Thyroid gland (tissue), 4 donors: ENCODE data around the gene RIMBP2. TPM values are rescaled to one million over a fixed set of nuclear protein-coding genes. Genes with fewer than 3 reads are reported as not detected.

ENCODE experiments used
- DNase-seq, 2 donors: peaks; one replicate each; pipeline ENCODE4 v3.0.0-alpha.2; 2019
- H3K27ac ChIP-seq, 3 donors: fragments of 200-600 bp; sonication (generic); 1 replicate in 2 of 3; 2 replicates in 1 of 3; pipeline ENCODE4 v1.5.1; 2016 to 2019; ENCODE audit warnings: mild to moderate bottlenecking in 1 of 3, moderate library complexity in 1 of 3
- H3K27me3 ChIP-seq: fragments of 200-600 bp; sonication (generic); one replicate; pipeline ENCODE4 v1.5.1; 2019
- H3K36me3 ChIP-seq, 2 donors: fragments of 200-600 bp; sonication (generic); one replicate each; pipeline ENCODE4 v1.5.1; 2016 to 2019
- H3K4me1 ChIP-seq, 2 donors: fragments of 200-600 bp; sonication (generic); one replicate each; pipeline ENCODE4 v1.5.1; 2017 to 2019
- H3K4me3 ChIP-seq, 3 donors: fragments of 200-600 bp; sonication (generic); replicated peaks in 1 of 3; 1 replicate in 2 of 3; 2 replicates in 1 of 3; pipeline ENCODE4 v1.5.1; 2016; ENCODE audit warnings: mild to moderate bottlenecking in 1 of 3
- H3K9me3 ChIP-seq: fragments of 200-600 bp; sonication (generic); one replicate; pipeline ENCODE4 v1.5.1; 2017
- CTCF ChIP-seq, 6 experiments: fragments of 200-600 bp in 3 of 6; fragments of 450-650 bp in 3 of 6; sonication (generic) in 3 of 6; IDR thresholded peaks; one replicate each; pipeline ENCODE4 v1.5.1; 2016 to 2019; ENCODE audit warnings: antibody characterized with exemption in 6 of 6, mild to moderate bottlenecking in 2 of 6, inconsistent platforms in 1 of 6, moderate library complexity in 1 of 6
- POLR2A ChIP-seq, 2 donors: fragments of 450-650 bp; IDR thresholded peaks; one replicate each; pipeline ENCODE4 v1.6.1; 2017; ENCODE audit warnings: antibody characterized with exemption in 2 of 2, mild to moderate bottlenecking in 2 of 2, moderate library complexity in 1 of 2
- WGBS, 2 donors: methylation state at CpG; one replicate each; pipeline ENCODE4 v1.1.5; 2017; 5-methylcytosine and 5-hydroxymethylcytosine counted together
- intact Hi-C: fragments of 100-400 bp; cut with DNase I; formaldehyde crosslinking; loops from one replicate; pipeline ENCODE4 v1.15.1; 2023
- total RNA-seq, 4 donors: library from RNA; depleted of rRNA; stranded (reverse); fragments of >200 nt; gene quantifications; one replicate each; pipeline ENCODE4 v1.2.3, GENCODE V29; 2016

The RIMBP2 gene
- total RNA-seq, 4 donors from 2014 or later: 0.11 to 2.2 (median 0.63) TPM

DNA sequence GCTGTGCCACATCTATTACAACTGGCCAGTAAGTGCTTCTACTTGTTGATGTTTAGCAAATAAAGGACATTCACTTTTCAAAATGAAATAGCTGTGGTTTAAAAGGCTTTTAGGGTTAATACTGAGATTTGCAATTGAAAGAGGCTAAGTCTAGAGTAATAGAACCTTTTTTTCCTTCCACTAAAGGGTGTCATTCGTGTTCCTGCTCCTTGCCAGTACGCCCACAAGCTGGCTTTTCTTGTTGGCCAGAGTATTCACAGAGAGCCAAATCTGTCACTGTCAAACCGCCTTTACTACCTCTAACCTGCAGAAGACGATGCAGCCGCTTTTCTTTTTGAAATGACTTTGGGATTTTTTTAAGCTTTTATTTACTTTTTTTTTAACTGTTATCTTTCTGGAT is 344.8 kb downstream of the RIMBP2 start:
- Histone ChIP-seq H3K4me3 (no peak overlapping the region), H3K9me3 (no peaks in the 10 kb centered on the region), H3K4me1 (peaks cover 13 to 32% of the 10 kb centered on the region in 2 donors), H3K27ac (no peak overlapping the region), H3K36me3 (no peaks in the 10 kb centered on the region), H3K27me3 (no peaks in the 10 kb centered on the region)
- DNase-seq: peak in 1 of 2 donors; percentile 29
- TF ChIP-seq POLR2A (IDR thresholded peaks at IDR 0.05) (no peak), CTCF (IDR thresholded peaks at IDR 0.05) (no peak)
- WGBS, 2 donors: 16 to 43% methylated on average over 5 of the region's 5 CpGs
- intact Hi-C loops: no loop called here

DNA sequence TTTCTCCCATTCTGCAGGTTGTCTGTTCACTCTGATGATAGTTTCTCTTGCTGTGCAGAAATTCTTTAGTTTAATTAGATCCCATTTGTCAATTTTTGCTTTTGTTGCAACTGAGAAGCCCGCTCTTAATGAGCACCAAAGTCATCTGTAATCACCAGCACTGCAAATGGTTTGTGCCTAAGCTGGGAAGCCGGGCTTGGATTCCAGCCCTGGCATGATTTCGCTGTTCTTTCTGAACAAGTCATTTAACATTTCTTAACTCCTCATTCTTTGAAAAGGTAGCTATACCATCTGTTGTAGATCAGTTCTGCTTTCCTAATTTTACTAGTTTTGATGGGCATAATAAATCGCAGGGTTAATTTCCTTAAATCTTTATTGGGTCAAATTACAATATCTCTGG is 346.3 kb downstream of the RIMBP2 start:
- no peak overlapping the region for H3K4me3 ChIP-seq
- intact Hi-C loops: no loop called here
- H3K36me3 ChIP-seq: no peaks in the 10 kb centered on the region
- WGBS, 2 donors: 79 to 90% methylated on average over 4 of the region's 4 CpGs
- no peak for DNase-seq
- TF ChIP-seq CTCF (IDR thresholded peaks at IDR 0.05) (no peak), POLR2A (IDR thresholded peaks at IDR 0.05) (no peak)
- no peaks in the 10 kb centered on the region for H3K9me3 ChIP-seq
- no peaks in the 10 kb centered on the region for H3K27me3 ChIP-seq
- no peak overlapping the region for H3K27ac ChIP-seq
- H3K4me1 ChIP-seq: peaks cover 26 to 38% of the 10 kb centered on the region in 2 donors

- no peaks in the 10 kb centered on the region for H3K36me3 ChIP-seq
- no peaks in the 10 kb centered on the region for H3K27me3 ChIP-seq
- 37 to 46% methylated on average over 13 of the region's 13 CpGs for WGBS, 2 donors
- H3K27ac ChIP-seq: peak overlapping the region in 2 of 3 donors; percentile 2 to 8
- H3K4me3 ChIP-seq: no peak overlapping the region
- peak; percentile 49 to 51 for DNase-seq
- no peak for TF ChIP-seq CTCF (IDR thresholded peaks at IDR 0.05)
- TF ChIP-seq POLR2A (IDR thresholded peaks at IDR 0.05): no peak
- intact Hi-C loops: no loop called here
- H3K9me3 ChIP-seq: no peaks in the 10 kb centered on the region
- H3K4me1 ChIP-seq: peaks cover 21 to 39% of the 10 kb centered on the region in 2 donors
Measured at GRCh38 chr12:130367523-130367922, 348.6 kb downstream of the RIMBP2 start.

DNA sequence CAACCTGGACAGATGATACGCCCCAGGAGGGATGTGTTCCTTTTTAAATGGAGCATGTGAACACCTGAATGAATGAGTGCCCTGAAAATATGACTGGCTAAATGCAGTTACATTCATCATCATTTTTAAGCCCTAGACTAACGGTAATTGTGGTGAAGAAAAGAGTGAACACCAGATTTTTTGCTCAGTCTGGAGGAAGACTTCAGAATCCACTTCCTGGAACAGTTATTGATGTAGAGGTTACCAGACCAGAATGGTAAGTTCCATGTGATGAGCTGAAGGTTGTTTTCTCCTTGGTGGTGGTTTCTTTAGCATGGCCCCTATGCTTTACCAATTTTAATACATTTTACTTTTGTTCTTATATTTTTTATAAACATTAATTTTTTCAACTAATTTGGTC is 349.1 kb downstream of the RIMBP2 start:
- no peaks in the 10 kb centered on the region for H3K9me3 ChIP-seq
- TF ChIP-seq POLR2A (IDR thresholded peaks at IDR 0.05): no peak
- TF ChIP-seq CTCF (IDR thresholded peaks at IDR 0.05): no peak
- WGBS, 2 donors: 72 to 75% methylated on average over 2 of the region's 2 CpGs
- intact Hi-C loops: no loop called here
- H3K4me3 ChIP-seq: no peak overlapping the region
- H3K36me3 ChIP-seq: no peaks in the 10 kb centered on the region
- H3K4me1 ChIP-seq: peaks cover 21 to 39% of the 10 kb centered on the region in 2 donors
- H3K27ac ChIP-seq: no peak overlapping the region
- no peak for DNase-seq
- H3K27me3 ChIP-seq: no peaks in the 10 kb centered on the region

- Histone ChIP-seq H3K27me3 (no peaks in the 10 kb centered on the region), H3K36me3 (no peaks in the 10 kb centered on the region), H3K4me3 (no peak overlapping the region), H3K9me3 (no peaks in the 10 kb centered on the region), H3K27ac (peak overlapping the region in 1 of 3 donors; percentile 18), H3K4me1 (peaks cover 21 to 33% of the 10 kb centered on the region in 2 donors)
- peak; percentile 61 to 73 for DNase-seq
- intact Hi-C loops: no loop called here
- WGBS, 2 donors: 41 to 51% methylated on average over 7 of the region's 7 CpGs
- TF ChIP-seq CTCF (IDR thresholded peaks at IDR 0.05) (no peak), POLR2A (IDR thresholded peaks at IDR 0.05) (no peak)
Measured at GRCh38 chr12:130366159-130366558, 349.9 kb downstream of the RIMBP2 start.
